Activated T-cell treated with anti-CD3 and anti-CD28 coated beads for 48 hours (primary cell): Measurements from ENCODE around the gene ADAMTS15.

Experiments
- DNase-seq: peaks from one replicate; pipeline ENCODE4 v3.0.0-alpha.2; 2020; ENCODE audit warnings: low read depth

Gene ADAMTS15

DNA sequence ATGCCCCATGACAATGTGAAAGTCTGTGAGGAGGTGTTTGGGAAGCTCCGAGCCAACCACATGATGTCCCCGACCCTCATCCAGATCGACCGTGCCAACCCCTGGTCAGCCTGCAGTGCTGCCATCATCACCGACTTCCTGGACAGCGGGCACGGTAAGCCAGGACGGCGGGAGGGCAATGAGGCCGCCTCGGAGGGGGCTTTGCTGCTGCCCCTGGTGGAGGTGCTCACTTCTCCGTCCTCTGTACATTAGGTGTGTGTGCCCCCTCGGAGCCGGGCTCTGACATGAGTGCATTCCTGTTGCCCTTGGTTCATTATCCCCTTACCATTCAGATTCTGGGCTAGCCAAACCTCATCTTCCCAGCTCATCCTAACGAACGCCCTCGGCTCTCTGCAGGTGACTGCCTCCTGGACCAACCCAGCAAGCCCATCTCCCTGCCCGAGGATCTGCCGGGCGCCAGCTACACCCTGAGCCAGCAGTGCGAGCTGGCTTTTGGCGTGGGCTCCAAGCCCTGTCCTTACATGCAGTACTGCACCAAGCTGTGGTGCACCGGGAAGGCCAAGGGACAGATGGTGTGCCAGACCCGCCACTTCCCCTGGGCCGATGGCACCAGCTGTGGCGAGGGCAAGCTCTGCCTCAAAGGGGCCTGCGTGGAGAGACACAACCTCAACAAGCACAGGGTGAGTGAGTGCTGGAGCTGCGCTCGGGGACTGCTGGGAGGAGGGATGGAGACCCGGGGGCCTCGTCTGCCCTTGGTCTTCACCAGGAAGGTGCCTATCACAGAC is 13.8 kb downstream of the ADAMTS15 start:
- no peak for DNase-seq

GRCh38 chr11:130462931-130463330 is 14.5 kb downstream of the ADAMTS15 start:
- no peak for DNase-seq

DNA sequence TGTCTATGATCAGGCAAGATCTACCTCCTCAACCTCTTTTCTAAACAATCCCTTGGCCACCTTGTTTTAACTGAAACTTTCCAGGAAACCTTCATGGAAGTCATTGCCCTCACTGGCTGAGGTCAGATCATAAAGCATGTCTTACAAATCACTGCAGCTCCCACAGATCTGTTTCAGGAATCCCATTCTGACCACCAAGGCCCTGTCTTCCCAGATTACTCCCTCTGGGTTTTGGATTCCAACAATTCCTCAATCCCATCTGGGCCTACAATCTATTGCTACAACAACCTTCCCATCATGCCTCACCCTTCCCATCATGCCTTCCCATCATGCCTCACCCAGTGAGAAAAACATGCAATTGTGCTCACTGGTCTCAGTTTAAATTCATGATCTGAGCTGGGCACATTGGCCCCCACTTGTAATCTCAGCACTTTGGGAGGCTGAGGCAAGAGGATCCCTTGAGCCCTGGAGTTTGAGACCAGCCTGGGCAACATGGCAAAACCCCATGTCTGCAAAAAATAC is 15.9 kb downstream of the ADAMTS15 start:
- no peak for DNase-seq

DNA sequence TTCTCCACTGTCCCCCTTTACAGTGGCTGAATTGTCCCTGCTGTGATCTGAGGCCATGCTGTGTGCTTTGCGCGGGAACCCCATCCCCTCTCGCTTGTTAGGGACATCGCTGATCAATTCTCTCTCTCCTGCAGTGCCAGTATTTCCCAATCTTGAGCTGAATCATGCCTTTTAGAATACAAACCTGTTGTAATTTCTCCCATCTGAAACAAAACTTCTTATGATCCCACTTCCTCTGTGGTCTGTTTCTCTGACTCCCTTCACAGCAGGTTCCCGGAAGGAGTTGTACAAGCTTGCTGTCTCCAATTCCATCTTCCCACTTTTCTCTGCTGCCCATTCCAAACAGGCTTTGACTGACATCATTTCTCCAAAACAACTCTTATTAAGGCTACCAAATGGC is 16.8 kb downstream of the ADAMTS15 start:
- no peak for DNase-seq

- no peak for DNase-seq
These were observed 18.9 kb downstream of the ADAMTS15 start for GRCh38 chr11:130467116-130467900.

- DNase-seq, result no peak
These were observed 20.7 kb downstream of the ADAMTS15 start for GRCh38 chr11:130469181-130469580.

- no peak for DNase-seq
These were observed 22.6 kb downstream of the ADAMTS15 start for GRCh38 chr11:130470832-130471706.

DNA sequence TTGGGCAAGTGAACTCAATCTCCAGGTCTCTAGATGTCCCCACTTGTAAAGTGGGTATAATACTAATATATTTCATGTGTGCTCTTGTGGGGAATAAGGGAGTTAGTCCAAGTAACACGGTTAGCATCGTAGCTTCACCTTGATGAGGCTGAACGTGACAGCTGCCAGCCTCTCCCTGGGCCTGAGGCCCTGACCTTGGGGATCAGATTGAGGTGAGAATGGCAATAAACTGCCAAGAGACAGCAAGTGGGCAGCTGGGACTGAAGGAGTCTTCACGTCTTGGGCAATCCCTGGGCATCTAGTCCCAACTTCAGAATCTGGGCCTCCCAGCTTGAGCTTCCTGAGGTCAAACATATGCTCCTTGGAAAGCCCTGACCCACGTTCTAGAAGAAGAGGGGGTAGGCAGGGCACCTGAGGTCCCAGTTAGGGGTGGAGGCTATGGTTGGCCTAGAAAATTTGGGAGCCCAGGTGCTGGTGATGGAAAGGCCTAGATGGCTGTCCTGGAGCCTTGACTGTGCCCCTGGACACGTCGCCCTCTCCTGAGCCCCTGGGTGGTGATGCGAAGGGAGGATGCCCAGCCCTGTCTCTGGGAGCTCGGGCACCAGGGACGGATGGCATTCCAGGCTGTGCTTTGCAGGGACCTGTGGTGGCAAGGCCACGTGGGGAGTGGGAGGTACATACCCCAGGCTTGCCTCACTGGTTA is 23.4 kb downstream of the ADAMTS15 start:
- no peak for DNase-seq

DNA sequence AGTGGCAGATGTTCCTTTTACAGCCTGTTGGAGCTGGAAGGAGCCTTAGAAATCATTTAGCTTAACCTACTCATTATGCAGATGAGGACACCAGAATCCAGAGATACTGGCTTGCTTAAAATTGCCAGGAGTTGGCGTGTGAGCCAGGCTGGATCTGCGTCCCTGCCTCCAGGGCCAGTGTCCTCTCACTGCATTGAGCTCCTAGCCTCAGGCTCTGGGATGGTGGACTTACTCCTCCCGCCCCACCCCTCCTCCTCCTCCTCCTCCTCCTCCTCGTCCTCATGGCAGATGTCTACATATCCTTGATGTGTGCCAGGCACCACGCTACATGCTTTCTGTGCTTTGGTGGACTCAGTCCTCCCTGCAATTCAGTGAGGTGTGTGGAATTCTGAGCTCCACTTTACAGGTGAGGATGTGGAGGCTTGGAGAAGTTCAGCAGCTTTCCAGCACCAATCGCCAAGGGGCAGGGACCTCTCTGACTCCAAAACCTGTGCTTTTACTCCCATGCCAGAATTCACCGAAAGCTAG is 24.1 kb downstream of the ADAMTS15 start:
- no peak for DNase-seq

DNA sequence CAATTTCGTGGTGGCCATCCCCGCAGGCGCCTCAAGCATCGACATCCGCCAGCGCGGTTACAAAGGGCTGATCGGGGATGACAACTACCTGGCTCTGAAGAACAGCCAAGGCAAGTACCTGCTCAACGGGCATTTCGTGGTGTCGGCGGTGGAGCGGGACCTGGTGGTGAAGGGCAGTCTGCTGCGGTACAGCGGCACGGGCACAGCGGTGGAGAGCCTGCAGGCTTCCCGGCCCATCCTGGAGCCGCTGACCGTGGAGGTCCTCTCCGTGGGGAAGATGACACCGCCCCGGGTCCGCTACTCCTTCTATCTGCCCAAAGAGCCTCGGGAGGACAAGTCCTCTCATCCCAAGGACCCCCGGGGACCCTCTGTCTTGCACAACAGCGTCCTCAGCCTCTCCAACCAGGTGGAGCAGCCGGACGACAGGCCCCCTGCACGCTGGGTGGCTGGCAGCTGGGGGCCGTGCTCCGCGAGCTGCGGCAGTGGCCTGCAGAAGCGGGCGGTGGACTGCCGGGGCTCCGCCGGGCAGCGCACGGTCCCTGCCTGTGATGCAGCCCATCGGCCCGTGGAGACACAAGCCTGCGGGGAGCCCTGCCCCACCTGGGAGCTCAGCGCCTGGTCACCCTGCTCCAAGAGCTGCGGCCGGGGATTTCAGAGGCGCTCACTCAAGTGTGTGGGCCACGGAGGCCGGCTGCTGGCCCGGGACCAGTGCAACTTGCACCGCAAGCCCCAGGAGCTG is 24.8 kb downstream of the ADAMTS15 start:
- no peak for DNase-seq

DNA sequence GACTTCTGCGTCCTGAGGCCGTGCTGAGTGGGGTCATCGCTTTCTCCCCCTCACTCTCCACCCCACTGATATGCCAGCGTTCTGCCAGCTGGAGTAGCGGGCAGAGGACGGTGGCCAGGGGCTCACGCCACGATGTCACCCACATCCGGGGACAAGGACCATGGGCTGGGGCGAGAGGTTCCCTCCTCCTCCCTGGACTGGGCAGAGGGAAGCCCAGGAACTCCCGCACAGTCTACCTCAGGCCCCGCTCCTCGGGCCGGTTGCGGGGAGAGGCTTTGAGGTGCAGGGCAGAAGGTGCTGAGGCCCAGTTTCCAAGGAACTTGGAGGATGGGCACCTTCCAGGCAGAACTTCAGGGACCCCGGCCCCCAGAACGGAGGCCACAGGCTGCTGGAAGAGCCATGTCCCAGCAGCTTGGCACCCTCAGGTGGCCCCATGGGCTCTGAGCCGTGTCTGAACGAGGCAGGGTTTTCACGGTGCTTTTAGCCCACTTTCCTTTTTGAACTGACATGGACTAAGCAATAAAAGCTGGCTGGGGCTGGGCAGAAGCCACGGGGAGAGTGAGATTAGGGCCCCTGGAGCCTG is 25.4 kb downstream of the ADAMTS15 start:
- DNase-seq, result no peak

- DNase-seq, result no peak
These were observed 26.4 kb downstream of the ADAMTS15 start for GRCh38 chr11:130474637-130475400.

- DNase-seq, result no peak
These were observed 27.1 kb downstream of the ADAMTS15 start for GRCh38 chr11:130475426-130476053.

DNA sequence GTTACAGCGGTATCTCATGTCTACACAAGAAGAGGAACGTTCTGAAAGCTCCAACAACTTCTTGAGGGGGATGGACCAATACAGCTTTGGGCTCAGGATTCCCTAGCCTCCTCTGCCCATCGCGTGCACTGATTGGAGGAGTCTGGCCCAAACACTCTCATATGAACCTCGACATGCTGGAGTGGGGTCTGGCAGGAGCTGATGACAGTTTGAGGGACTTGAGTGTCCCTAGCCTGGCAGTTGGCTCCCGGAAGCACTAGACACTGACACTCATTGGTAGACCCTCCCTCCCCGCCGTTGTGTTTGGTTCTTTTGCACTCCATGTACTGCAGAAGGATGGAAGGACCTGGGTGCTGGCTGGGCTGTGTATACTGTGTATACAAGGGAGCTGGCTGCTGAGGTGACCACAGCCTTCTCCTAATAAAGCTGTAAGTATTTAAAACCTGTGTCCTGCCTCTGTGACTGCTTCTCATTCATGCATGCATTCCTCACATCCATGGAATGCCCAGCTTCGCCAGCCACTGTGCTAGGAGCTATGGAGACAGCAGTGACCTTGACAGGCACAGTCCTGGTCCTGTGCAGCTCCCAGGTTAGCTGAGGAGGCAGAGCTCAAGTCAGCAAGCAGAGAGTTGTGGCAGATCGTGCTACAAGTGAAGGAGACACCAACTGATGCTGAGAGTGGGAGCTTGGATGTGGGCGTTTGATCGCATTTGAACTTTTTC is 27.9 kb downstream of the ADAMTS15 start:
- no peak for DNase-seq

- DNase-seq, result no peak
These were observed 28.6 kb downstream of the ADAMTS15 start for GRCh38 chr11:130476922-130477491.

GRCh38 chr11:130477586-130478203 is 29.2 kb downstream of the ADAMTS15 start:
- no peak for DNase-seq

DNA sequence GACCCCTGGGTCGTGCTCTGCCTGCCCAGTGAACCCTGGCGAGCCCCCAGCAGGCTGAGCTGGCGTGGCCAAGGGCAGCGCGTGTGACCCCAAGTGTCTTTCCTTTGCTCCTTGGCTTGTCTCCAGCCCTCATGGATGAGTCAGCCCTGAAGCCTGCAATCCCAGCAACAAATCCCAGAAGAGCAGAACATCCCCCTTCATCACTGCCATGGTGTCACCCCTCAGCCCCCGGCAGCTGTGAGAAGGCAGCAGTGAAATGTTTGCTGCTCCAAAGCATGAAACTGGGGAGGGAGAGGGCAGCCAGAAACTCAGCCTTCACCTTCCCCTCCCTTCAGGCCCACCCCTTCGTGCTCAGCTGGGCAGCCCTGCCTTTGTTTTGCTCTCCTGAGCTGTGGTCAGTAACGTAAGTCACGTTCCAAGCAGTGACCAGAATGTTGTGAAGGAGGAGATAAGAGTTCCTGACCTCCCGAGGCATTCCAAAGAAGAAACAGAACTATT is 29.8 kb downstream of the ADAMTS15 start:
- no peak for DNase-seq
